Inflammatory macrophage treated with lipopolysaccharide for 1 hour (primary cell): ENCODE data around the gene ACTG1.

Experiments
- DNase-seq, 2 donors: peaks; one replicate each; pipeline ENCODE4 v3.0.0-alpha.2; 2020 to 2022

ACTG1 gene

DNA sequence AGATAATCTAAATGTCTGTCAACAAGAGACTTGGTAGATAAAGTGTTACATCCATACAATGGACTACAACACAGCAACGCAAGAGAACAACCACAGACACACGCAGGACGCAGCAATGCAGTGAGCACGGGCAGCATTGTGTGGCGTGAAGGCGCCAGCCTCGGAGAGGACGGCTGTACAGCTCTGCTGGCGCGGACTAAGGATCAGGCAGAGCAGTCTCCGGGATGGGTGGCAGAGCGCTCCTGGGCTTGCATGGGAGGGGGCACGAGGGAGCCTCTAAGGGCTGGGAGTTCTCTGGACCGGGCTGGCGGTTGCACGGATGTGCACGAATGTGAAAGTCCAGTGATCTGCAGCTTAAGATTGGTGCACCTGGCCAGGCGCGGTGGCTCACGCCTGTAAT is 34.5 kb downstream of the ACTG1 start:
- DNase-seq, result no peak

DNA sequence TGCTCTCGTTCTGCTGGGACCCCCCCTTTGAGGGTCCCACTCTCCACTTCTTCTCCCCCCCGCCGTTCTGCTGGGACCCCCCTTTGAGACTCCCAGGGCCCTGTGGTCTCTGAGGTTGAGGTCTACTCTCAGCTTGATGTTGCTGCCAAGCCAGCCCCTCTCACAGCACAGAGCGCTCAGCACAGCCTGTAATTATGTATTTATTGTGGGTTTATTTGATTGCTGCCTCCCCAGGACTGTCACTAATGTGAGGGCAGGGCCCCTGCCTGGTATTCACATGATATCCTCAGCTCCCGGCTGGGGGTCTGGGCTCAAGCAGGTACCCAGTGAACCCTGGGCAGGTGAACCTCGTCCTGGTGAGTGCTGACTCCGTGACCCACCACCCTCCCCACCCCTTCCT is 35.4 kb downstream of the ACTG1 start:
- DNase-seq, result no peak

DNA sequence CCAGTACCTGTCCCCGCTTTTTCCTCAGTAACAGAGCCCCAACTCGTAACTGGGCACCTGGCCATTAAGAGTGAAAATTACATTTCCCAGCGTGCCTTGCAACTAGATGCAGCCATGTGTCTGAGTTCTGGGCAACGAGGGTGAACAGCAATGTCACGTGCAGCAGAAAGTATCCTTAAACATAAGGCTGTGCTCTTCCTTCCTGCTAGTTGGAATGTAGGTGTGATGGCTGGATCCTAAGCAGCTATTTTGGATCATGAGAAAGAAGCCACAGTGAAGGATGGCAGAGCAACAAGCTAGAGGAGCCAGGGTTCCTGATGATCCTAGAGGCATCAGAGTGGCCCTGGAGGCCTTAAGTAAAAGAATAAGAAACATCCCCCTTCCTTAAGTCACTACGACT is 36.0 kb downstream of the ACTG1 start:
- DNase-seq, result no peak

DNA sequence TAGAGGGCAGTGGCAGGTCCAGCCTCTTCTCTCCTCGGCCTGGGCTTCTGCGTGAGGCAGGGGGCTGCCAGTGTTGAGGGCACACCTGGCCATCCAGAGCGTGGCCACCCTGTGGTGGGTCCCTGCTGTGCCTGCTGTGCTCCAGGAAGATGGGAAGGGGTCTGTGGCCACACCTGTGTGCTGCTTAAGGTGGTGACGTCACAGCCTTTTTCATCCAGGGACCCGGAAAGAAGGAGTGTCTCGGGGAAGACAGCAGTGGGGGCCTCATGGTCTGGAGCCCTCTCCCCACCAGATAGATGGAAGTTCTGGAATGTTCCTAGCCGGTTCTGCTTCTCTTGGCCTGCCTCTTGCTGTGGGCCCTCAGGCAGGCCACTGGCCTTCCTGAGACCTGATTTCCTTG is 36.5 kb downstream of the ACTG1 start:
- DNase-seq, result no peak

DNA sequence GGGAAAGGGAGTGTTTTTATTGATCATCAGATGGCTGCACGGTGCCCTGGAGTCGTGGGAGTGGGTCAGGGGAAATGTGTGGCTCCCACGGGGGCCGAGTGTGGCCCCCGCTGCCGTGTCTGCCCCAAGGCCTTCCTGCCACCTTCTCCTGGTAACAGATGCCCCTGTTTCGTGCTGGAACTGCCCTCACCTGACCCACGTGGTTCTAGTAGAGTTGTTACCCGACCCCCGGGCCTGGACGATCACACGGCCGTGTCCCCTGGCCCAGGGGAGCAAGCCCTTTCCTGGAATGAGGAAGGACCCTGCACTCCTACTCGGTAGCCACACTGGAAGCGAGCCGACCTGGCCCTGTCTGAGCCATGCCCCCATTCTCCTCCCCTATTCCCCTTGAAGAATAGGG is 37.6 kb downstream of the ACTG1 start:
- DNase-seq, result no peak

DNA sequence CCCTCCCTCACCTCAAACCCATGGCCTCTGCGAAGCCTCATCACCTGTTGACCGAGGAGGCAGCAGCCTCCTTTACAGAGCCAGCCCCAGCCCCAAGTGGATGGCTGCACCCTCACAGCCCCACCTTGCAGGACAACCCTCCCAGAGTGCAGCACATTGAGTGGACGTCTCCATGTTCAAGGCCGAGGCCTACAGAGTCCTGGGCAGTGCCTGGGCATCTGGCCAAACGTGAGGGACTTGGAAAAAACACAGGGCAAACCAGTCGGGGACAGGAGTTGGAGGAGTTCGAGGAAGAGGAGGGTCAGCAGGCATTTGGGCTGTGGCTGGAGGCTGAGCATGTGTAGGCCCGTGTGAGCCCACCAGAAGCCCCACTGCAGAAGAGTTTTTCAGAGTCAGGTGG is 39.6 kb downstream of the ACTG1 start:
- DNase-seq, result no peak

DNA sequence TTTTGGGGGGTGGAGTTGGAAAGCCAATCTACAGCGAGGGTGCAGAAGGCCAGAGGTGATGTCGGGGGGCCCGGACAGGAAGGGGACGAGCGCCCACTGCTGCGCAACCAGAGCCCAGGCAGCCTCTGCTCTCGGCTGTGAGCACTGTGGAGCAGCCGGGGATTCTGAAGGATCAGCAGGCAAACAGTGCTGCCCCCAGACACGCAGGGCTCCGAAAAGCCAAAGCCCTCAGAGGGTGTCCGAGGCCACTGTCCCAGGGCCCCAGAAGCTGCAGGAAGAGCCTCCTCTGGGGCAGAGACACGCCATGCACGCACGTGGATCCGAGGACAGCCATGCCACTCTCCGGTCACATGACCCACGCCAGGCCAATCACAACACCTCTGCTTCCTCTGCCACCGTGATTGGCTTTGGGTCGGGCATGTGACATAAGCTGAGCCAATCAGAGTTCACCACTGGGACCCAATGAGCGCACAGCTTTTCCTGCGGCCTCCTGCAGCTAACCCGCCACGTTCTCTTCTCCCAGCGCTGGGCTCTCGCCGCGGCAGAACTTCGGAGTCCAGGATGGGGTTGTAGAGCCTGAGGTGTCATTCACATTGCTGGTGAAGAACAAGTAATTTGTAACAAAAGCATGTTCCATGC is 40.7 kb downstream of the ACTG1 start:
- DNase-seq, result no peak

DNA sequence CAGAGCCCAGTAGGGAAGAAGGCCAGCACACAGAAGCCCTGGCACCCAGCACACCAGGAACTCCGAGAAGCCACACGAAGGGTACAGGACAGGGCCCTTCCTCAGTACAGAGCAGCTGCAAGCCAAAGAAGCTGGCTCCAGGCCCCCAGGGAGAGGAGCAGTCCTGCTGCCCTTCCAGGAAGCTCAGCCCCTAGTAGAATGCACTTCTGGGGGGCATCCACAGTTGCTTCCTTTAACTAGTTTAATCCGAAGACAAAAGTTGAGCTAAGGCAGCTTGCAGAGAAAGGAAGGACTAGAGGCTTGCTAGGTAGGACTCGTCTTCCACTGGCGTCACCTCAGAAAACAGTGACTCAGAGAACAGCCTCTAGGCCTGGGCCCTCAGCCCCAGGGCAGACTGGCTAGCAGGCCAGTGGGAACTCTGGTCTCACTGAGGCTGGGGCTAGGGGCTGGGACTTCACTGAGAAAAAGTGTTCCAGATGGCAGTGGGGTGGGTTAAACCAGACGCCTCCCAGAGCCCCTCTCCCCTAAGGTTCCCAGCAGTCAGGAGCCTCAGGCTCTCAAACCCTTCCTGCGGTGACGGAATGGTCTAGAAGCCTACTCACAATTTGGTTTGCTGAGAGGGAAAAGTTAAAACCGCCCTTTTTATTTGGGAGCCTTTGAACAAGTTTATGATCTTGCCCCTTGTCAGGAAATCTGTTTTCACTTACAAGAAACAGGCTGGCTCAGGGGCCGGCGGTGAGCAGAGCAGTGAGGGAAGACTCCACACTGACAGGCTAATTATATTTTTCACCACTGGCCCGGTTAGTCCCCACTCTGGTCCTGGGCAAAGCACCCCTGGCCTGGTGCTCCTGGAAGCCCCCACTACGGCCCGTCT is 41.4 kb downstream of the ACTG1 start:
- no peak for DNase-seq

DNA sequence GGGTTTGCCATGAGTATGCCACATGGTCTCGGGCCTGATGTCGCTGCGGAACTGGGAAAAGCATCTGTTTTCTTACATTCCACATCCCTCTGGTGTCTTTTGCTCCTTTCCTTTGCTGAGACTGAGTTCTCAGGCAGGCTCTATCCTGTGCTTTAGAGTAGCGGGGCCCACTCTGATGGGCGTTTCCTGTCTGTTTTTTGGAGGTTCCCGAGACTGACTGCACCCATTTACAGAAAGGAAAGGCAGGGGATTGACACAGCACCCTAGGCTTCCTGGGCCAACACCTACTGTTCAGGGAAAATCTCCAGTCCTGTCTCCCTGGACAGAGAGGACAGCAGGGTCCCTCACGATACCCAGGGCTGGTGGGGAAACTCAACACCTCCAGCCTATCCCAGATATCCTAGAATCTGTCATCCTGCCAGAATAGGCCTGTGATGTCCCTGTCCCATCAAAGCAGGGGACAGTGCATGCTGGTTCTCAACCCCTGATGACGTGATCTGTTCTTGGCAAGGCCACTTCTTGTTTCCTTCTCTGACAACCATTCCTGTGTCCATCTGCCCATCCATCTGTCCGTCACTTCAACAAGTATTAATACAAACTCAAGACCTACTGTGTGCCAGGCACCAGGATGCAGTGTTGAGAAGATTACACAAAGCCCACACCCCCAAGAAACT is 42.2 kb downstream of the ACTG1 start:
- no peak for DNase-seq

DNA sequence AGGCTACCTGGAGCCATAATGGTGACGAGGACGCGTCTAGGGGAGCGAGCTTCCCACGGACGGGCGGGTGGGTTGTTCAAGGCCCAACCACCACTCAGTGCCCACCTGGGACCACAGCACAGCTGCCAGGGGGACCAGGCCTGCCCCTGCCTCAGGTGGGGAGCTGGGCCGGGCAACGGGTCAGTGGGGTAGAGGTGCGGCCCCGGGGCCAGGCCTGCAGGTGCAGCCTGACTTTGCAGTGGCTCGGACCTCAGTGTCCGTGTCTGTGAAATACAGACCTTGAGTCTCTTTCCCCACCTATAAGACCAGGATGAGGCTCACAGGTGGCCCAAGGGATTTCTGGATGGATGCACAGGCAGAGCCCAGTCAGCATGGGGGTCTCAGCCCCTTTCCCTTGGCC is 43.3 kb downstream of the ACTG1 start:
- DNase-seq, result no peak

DNA sequence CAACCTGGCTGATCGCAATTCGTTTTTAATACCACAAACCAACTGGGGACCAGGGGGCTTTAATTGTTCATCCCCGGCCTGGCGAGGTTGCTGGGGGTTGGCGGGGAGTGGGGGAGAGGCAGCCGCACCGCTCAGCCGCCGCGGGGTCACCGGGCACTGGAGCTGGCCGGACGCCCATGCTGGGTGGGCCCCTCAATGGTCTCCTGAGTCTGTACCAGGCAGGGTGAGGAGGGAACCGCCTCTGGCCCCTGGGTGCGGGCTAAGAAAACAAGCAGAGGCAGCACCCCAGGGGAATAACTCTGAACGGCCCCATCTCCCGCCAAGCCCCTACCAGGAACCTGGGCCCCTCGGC is 43.9 kb downstream of the ACTG1 start:
- DNase-seq, result no peak

DNA sequence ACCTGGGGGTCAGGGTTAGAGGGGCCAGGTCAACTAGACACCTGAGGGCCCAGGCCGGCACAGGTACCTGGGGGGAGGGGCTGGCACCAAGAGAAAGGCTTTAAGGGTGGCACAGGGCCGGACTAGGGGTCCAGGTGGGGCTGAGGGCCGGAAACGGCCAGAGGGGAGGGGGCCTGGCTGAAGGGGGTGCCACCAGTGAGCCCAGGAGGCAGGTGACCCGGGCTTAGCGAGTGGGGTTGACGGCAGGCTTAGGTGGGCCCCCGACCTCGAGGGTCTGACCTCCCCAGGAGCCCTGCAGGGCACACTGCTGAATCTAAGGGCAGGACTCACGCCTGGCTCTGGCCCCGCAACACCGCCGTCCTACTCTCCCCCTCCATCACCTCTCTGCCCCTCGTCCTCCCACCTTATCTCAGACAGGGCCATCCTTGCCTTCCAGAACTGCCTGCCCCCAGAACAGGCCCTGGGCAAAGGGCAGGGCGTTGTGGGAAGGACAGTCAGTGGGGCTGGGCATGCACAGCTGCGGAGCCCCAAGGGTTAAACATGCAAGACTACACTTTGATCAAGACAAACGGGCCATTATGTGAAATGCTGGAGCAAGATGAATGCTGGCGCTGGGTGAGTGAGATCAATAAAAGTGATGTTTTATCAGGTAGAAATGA is 44.4 kb downstream of the ACTG1 start:
- no peak for DNase-seq

DNA sequence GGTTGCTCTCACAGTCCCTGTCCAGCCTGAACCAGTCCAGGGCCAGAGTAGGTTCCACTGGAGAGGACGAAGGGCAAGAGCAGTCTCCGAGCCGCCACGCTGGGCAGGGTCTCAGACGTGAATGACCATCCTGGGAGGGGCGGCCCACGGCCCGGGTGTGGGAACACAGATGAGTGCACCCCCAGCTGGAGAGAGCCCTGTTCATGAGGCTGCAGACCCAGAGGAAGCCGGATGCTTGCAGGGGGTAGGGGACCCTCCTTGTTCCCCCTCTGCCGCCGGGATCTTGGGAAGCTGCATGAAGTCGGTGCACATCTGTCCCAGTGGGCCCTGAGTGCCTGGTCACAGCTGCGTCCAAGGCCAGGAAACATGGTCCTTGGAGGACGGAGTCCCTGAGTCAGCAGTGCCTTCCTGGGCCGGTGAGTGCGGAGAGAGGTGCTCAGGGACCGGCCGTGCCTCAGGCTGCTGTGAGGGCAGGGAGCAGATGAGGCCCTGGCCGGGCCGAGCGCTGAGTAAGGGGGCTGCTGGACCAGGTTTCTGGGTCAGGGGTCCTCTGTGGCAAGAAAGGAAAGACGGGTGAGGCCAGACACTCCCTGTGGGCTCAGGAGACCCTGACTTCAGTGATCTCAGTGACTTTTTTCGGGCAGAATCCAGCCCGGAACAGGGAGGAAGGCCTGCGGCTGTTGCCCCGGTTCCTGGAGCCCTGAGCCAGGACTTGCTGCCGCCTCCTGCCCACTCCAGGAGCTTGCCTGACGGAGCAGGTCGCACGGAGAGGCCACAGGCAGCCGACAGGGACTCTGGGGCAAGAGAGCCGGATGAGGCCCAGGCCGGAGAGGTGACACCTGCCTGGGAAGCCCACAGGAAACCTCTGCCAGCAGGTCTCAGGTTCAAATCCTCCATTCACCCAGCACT is 45.8 kb downstream of the ACTG1 start:
- no peak for DNase-seq

DNA sequence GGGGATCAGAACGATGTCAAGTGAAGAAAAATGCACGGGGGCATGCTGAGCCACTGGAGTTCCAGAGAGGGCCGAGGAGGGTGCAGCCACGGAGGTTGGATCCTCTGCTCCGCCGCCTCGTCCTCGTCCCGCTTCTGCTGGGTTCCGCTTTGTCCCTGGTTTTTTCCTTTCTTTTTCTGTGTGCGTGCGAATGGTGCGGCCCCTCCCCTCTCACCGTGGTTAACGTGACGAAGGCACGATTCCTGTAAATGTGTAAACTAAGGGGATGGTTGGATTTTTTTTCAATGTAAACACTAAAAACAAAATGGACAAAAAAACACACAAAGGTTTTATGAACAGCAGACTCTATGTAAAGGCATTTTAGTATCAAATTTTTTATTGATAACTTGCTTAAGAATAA is 46.7 kb downstream of the ACTG1 start:
- no peak for DNase-seq

DNA sequence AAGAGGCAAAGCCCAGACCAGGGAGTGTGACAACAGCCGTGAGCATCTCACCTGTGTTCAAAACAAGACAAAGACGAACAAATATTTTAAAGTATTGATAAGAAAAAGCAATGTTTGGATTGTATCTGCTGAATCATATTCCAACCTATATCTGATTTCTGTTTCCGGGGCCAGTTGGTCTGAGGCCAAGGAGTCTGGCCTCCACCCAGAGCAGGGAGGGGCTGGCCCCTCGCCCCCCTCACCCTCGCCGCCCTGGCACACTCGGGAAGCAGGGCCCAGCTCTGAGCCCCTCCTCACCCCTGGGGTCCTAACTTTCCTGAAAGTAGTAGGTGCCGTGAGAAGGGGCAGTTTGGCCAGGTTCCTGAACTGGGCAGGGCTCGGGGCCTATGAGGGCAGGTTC is 48.0 kb downstream of the ACTG1 start:
- DNase-seq, result no peak

DNA sequence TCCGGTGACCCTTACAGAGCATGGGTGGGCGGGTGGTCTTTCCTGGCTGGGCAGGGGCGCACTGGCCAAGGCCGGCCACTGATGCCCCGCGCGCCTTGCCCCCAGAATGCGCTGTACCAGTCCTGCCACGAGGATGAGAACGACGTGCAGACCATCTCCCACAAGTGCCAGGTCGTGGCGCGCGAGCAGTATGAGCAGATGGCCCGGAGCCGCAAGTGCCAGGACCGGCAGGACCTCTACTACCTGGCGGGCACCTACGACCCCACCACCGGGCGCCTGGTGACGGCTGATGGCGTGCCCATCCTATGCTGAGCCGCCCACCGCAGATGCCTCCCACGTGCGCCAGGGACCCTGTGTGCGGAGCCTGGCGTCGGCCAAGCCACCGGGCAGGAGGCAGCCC is 49.1 kb downstream of the ACTG1 start:
- DNase-seq, result no peak

DNA sequence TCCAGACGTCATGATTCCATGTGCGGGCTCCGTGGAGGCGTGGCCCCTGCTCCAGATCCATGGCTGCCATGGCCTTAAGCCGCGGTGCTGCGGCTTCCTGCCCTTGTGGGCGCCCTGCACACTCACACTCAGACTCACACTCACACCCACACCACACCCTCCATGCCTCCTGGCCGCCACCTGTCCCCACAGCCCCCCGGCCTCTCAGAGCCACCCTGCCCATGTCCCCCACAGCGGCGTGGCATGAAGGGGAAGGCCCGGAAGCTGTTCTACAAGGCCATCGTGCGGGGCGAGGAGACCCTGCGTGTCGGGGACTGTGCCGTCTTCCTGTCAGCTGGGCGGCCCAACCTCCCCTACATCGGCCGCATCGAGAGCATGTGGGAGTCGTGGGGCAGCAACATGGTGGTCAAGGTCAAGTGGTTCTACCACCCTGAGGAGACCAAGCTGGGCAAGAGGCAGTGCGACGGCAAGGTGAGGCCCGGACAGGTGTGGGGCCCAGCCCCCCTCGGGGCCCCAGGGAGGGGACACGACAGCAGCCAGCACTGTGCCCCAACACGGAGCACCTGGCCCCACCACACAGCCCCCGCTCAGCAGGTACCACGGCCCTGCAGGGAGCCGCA is 50.0 kb downstream of the ACTG1 start:
- DNase-seq, result no peak

DNA sequence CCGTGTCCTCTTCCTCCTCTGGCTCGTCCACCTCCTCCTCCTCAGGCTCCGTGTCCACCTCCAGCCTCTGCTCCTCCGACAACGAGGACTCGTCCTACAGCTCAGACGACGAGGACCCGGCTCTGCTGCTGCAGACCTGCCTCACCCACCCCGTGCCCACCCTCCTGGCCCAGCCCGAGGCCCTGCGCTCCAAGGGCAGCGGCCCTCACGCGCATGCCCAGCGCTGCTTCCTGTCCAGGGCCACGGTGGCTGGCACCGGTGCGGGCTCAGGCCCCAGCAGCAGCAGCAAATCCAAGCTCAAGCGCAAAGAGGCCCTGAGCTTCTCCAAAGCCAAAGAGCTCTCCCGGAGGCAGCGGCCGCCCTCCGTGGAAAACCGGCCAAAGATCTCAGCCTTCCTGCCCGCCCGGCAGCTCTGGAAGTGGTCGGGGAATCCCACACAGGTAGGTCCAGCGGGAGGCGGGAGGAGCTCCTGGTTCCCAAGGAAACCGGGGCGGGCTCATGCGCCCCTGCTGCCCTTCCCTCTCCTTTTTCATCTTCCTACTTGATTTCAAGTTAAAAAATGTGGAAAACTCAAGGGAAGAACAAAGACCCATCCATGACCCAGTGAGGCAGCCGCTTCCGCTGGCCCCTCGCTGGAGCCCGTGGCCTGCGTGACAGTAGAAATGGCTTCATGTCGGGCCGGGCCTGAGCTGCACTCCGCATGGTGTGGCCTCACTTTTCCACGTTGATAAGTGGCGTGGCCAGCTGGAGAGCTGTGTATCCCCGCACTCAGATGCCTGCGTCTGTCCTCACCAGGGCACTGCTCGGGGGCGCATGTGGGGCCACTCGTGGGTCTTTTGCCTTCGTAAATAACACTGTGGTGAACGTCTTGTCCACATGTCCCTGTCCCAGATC is 50.7 kb downstream of the ACTG1 start:
- DNase-seq, result no peak

DNA sequence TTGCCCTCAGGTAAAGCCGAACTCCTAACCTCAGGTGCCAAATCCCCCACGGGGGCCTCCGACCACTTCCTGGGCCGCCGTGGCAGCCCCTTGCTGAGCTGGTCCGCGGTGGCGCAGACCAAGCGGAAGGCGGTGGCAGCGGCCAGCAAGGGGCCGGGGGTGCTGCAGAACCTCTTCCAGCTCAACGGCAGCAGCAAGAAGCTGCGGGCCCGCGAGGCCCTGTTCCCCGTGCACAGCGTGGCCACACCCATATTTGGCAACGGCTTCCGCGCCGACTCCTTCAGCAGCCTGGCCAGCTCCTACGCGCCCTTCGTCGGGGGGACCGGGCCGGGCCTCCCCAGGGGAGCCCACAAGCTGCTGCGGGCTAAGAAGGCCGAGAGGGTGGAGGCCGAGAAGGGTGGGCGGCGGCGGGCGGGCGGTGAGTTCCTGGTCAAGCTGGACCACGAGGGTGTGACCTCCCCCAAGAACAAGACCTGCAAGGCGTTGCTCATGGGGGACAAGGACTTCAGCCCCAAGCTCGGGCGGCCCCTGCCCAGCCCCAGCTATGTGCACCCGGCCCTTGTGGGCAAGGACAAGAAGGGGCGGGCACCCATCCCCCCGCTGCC is 51.6 kb downstream of the ACTG1 start:
- peak; percentile 55 to 66 for DNase-seq
